Measurements from ENCODE around the gene TDRD12.
"Not testable (repeated sequence)": the region's sequence is repeated elsewhere in the genome, so short reads cannot be mapped to it uniquely, and the experiment has no call there.

The TDRD12 gene

DNA sequence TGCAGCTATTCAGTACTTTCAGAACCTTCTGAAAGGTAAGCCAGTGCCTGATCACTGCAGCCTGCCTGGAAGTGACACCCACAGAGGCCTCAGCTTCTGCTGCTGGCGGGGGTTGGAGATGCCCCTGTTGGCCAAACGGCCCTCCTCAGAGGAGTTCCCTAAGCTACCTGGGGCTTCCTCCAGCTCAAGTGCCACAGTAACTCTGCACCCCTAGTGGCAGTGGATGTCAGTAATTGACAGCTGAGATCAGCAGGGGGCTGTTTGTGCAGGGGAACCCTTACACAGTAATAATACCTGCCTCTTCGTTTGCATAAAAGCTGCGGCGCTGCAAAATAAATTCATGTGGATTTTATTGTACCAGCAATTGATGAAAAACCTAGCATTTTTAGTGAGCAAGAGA is 28.9 kb downstream of the TDRD12 start:
- no peak for DNase-seq

DNA sequence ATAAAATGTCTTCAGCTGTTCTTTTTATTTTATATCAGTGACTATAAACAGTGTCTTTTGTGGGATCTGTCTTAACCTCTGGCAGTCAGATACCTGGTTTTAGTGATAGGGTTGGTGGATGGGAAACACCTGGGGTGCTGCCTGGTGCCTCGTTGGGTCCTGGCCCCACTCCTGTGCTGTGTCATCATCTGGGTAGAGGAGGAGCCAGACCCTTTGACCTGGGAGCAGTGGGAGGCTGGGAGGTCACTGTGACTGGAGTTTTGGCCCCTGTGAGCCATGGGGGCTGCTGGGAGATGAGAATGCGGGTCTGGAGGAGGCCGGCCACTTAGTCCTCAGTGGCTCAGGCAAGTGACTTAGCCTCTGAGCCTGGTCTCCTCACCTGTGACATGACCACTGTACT is 29.4 kb downstream of the TDRD12 start:
- DNase-seq: no peak

DNA sequence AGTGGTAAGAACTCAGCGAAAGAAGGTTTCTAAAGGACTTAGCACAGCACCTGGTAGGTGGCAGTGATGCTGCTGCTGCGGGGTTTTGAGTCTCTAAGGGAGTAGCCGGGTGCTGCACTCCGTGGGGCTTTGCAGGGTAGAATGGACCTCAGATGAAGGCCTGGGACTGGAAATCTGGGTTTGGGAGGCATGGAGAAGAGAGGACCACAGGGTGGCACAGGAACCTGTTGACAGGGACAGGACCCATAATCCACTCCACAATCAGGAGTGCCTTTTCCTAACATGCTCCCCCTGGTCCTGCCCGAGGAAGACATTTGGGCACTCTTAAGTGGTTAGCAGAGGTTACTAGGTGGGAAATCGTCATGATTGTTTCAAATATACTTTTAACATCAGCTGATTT is 29.8 kb downstream of the TDRD12 start:
- no peak for DNase-seq

DNA sequence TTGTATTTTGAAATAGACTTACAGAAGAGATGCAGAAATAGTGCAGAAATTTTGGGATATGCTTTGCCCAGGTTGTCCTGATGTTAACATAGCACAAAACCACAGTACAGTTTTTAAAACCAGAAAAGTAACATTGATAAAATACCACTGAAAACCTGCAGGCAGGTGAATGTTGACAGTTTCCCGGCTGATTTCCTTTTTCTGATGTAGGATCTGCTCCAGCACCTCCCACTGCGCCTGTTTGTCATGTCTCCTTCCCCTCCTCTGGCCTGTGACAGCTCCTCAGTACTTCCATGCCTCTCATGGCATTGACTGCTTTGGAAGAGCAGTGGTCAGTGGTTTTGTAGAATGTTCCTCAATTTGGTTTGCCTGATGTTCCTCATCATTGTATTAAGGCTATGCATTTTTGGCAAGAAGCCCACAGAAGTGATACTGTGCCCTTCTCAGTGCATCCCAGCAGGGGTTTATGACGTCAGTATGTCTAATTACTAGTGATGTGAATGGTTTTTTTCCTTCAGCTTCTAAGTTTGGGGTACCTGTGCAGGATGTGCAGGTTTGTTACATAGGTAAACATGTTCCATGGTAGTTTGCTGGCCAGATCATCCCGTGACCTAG is 31.0 kb downstream of the TDRD12 start:
- no peak for DNase-seq

DNA sequence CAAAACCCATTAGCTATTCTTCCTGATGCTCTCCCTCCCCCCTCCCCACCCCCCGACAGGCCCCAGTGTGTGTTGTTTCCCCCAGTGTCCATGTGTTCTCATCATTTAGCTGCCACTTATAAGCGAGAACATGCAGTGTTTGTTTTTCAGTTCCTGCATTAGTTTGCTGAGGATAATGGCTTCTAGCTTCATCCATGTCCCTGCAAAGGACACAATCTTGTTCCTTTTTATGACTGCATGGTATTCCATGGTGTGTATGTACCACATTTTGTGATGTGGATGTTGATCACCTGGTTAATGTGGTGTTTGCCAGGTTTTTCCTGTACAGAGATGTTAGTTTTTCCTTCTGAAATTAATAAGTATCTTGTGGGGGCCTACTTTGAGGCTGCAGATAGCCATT is 31.5 kb downstream of the TDRD12 start:
- DNase-seq: no peak

DNA sequence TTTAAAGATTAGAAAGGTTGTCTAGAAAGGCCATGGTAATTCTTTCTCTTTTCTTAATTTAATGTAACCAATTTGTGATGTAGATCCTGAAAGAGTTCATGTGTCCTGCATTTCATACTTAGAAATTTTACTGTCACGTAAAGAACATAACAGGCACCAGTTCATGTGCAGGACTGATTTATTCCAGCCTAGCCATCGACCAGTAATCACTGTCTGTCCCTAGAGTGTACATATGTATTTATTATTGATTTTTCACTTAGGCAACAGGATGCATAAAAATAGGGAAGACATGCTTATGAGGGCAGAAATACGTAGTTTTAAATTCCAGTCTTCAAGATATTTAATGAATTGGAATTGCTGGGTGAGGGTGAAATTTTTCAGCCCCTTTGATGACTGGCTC is 37.6 kb downstream of the TDRD12 start:
- DNase-seq: no peak

DNA sequence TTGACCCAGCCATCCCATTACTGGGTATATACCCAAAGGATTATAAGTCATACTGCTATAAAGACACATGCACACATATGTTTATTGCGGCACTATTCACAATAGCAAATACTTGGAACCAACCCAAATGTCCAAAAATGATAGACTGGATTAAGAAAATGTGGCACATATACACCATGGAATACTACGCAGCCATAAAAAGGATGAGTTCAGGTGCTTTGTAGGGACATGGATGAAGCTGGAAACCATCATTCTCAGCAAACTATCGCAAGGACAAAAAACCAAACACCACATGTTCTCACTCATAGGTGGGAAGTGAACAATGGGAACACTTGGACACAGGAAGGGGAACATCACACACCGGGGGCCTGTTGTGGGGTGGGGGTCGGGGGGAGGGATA is 45.8 kb downstream of the TDRD12 start:
- not testable (repeated sequence) for DNase-seq

DNA sequence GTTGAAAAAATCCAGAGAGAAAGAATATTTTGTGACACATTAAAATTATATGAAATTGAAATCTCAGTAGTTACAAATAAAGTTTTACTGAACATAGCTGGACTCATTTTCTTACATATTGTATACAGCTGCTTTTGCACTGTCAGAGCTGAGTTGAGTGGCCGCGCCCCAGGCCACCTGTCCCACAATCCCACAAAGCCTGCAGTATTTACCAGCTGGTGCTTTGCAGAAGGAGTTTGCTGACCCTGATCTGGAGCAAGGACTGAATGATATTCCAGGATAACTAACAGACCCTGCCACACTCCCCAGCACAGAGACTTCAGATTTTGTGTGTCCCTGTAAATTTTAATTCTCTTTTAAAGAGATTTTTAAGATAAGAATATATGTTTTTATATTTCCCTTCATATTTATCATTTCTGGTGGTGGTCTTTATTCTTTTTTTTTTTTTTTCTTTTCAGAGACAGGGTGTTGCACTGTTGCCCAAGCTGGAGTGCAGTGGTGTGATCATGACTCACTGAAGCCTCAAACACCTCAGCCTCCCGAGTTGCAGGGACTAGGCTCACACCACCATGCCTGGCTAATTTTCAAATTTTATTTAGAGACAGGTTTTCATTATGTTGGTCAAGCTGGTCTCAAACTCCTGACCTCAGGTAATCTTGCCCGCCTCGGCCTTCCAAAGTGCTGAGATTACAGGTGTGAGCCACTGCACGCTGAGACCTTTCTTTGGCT is 48.5 kb downstream of the TDRD12 start:
- DNase-seq: no peak

DNA sequence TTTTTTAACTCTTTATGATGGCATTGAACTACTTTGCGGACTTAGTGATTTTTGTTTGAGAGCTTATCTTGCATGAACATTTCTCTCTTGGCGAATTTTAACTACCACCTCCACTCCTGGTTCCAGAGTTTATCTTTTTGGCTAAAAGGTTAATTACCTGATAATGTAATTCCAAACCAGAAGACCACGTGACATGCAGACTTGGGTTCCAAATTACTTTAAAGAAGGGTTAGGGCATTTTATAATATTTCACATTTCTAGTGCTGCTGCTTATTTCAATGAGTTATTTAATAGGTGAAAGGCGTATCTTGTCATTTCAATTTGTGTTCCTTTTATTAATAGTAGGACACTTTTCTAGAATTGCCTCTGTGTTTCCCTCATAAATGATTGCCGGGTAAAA is 52.0 kb downstream of the TDRD12 start:
- no peak for DNase-seq

DNA sequence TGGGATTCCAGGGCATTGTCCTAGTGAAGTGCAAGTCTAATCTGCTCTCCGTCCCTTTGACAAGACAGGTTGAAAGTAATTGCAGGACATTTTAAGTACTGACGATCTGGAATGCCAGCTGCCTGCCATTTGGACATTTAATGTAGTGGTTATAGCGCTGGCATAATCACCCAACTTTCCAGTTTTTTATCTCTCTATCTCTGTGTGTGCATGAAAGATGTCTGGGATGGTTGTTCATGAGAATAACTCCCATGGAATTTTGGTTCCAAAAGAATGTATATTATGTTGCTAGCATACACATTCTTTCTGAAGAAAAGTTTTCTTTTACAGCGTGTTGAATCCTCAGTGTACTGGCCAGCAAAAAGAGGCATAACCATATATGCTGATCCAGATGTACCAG is 53.6 kb downstream of the TDRD12 start:
- no peak for DNase-seq

DNA sequence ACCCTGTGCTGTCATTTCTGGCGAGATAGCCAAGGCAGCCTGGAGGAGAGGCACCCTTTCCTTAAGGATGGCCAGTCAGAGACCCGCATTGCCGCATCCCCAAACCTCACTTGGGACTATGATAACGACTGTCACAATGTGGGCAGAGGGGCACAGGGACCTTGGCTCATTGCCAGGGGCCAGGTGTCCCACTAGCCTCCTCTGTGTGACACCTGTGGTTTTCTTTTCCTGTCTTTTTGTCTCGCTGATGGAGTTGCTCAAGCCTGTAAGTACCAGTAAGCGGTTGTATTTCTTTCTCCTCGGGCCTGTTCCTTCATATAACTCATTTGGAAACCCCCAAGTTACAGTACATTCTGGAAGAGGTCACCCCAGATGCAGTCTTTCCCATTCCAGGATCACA is 59.5 kb downstream of the TDRD12 start:
- DNase-seq: no peak

DNA sequence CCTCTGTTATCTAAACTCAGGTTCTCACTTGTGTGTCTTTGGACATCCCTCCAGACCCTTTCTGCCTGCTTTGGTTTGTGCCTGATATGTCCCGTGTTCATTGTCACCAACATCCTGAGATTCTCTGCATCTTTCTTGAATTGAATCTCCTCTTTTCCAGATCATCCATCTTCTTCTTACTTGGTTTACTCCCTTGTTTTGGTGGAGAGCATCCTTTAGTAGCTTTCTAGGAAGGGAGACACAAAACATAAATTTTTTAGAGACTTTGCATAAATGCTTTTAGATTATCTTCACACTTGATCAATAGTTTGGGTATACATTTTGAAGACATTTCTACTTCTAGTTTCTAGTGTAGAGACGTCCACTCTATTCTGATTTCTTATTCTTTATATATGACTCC is 61.7 kb downstream of the TDRD12 start:
- no peak for DNase-seq

DNA sequence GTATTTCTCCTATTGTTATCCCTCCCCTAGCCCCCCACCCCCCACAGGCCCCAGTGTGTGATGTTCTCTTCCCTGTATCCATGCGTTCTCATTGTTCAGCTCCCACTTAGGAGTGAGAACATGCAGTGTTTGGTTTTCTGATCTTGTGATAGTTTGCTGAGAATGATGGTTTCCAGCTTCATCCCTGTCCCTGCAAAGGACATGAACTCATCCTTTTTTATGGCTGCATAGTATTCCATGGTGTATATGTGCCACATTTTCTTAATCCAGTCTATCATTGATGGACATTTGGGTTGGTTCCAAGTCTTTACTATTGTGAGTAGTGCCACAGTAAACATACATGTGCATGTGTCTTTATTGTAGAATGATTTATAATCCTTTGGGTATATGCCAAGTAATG is 62.5 kb downstream of the TDRD12 start:
- not testable (repeated sequence) for DNase-seq

DNA sequence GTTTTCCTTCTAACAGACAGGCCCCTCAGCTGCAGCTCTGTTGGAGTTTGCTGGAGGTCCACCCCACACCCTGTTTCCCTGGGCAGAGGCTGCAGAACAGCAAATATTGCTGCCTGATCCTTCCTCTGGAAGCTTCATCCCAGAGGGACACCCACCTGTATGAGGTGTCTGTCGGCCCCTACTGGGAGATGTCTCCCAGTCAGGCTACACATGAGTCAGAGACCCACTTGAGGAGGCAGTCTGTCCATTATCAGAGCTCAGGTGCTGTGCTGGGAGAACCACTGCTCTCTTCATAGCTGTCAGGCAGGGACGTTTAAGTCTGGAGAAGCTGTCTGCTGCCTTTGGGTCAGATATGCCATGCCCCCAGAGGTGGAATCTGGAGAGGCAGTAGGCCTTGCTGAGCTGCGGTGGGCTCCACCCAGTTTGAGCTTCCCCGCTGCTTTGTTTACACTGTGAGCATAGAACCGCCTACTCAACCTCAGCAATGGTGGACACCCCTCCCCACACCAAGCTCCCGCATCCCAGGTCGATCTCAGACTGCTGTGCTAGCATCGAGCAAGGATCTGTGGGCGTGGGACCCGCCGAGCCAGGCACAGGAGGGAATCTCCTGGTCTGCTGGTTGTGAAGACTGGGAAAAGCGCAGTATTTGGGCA is 67.7 kb downstream of the TDRD12 start:
- not testable (repeated sequence) for DNase-seq

DNA sequence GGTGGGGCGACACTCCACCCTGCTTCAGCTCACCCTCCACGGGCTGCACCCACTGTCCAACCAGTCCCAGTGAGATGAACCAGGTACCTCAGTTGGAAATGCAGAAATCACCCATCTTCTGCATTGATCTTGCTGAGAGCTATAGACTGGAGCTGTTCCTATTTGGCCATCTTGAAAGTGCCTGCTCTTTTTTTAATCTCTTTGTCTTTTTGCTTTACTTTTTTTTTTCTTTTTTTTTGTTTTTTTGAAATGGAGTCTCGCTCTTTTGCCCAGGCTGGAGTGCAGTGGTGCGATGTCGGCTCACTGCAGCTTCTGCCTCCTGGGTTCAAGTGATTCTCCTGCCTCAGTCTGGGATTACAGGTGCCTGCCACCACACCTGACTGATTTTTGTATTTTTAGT is 68.3 kb downstream of the TDRD12 start:
- DNase-seq: not testable (repeated sequence)

DNA sequence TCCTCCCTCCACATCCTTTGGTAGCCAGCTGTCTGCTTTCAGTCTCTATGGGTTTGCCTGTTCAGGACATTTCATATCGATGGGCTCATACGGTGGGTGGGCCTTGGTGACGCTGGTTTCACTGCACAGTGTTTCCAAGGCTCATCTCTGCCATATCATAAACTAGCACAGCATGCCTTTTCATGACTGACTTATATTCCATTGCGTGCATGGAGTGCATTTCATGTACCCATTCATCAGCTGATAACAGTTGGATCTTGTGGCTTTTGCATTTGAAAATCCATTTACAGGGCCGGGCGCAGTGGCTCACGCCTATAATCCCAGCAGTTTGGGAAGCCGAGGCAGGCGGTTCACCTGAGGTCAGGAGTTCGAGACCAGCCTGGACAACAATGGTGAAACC is 69.9 kb downstream of the TDRD12 start:
- no peak for DNase-seq

DNA sequence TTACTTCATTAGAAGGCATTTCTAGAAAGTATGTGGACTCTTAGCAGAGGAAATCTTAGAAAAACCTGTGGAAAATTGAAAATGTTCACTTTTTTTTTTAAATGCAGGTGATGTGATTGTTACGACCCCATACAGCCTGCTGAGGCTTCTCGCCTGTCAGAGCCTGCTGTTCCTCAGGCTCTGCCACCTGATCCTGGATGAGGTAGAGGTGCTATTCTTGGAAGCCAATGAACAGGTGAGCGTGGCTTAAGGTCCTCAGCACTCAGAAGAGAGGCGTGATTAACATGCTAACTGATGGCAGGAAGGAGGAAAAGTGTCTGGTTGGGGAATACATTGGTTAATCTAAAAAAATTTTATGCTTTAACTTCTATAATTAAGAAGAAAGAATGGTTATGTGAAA is 78.6 kb downstream of the TDRD12 start:
- no peak for DNase-seq

DNA sequence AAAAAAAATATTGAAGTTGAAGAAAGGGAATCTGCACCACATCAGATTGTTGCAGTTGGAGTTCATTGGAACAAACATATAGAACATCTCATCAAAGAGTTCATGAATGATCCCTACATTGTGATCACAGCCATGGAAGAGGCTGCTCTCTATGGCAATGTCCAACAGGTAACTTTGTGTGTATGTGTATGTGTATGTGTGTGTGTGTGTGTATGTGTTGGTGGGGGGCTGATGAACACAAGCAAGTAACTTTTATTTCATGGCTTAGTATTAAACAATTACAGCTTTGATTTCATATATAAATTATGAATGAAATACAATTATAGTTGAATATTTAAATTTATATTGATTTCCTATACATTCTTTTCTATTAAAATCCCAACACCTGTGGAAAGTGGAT is 80.6 kb downstream of the TDRD12 start:
- DNase-seq: no peak

DNA sequence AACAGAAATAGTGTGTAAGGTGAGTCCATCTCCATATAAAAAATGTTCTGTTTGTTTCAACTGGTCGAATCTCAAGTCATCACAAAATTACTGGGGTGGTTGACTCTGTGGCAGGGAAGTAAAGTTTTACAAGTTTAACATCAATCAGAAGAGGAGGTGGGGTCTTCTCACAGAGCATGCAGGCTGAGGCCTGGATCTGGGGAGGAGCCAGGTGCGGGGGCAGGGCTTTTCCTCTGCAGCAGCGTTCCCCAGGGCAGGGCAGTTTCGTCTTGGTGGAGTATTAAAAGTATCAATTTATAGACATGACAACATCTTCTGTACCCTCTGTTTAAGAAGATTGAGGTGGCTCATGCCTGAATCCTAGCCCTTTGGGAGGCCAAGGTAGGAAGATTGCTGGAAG is 81.2 kb downstream of the TDRD12 start:
- no peak for DNase-seq

DNA sequence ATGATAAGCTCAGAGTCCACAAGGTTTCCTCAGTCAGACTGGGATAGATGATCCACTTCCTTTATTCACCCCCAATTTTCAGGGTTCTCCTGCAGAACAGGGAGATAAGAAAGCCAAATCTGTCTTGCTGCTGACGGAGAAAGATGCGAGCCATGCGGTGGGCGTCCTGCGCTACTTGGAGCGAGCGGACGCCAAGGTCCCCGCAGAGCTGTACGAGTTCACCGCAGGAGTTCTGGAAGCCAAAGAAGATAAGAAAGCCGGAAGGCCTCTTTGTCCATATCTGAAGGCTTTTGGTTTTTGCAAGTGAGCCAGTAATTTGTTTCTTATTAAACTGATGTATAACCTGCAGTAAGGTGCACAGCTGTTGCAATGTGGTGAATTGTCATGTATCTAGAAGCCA is 83.3 kb downstream of the TDRD12 start:
- no peak for DNase-seq

DNA sequence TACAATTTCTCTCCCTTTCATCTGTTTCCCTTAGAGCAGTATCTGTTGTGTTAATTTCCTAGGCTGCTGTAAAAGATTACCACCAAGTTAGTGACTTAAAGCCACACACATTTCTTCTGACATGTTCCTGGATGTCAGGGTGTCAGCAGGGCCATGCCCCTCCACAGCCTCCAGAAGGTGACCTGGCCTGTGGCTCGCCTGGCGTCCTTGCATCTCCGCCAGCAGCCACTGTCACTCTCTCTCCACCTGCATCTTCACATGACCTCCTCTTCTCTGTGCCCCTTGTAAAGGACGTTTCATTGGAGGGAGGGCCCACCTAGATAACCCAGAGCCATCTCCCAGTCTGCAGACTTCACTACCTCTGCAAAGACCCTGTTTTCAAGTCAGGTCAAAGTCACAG is 88.7 kb downstream of the TDRD12 start:
- no peak for DNase-seq

DNA sequence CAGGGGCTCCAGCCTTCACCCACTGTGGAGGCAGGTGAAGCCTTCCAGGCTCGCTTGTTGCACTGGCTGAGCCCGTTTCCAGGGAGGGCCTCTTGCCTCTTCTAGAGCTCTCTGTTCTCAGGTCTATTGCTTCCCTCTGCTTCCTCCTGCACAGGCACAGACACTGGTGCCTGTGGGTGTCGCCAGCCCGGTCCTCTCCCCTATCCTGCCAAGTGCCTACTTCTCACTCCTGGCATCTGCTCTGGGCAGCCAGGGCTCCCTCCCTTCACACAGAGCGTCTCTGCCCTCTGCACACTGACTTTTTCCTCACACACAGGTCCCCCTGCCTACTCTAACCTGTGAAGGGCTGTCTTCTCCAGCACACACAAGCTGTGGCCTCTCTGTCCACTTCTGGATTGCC is 89.7 kb downstream of the TDRD12 start:
- no peak for DNase-seq

DNA sequence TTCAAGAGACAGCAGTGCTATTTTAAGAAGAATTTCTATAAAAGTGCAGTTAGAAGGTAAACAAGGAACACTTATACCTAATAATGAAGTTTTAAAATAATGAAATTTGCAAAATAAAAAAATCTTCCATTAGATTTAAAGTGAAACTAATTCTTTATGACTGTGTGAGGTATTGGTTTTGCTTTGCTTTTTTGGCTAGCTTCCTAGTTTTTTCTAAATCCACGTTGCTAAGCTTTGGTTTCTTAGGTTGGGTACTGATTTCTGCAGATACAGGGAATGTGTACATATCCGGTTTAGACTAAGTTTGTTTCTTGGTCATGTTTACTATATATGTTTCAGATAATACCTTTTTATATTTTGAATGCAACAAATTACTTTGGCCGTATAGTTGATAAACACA is 90.2 kb downstream of the TDRD12 start:
- no peak for DNase-seq

DNA sequence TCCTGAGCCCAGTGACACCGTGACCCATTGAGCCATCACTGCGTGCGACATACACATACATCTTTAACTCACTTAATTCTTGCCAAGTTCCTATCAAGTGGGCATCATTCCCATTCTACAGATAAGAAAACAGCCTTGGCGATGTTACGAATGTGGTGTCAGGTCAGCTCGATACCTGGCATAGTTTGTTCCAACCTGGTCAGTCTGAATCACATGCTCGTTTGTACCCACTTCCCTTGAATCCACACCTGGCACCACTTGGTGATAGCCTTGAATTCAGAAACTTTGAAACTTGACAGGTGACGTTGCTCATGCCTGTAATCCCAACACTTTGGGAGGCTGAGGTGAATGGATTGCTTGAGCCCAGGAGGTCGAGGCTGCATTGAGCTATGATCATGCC is 90.9 kb downstream of the TDRD12 start:
- no peak for DNase-seq

DNA sequence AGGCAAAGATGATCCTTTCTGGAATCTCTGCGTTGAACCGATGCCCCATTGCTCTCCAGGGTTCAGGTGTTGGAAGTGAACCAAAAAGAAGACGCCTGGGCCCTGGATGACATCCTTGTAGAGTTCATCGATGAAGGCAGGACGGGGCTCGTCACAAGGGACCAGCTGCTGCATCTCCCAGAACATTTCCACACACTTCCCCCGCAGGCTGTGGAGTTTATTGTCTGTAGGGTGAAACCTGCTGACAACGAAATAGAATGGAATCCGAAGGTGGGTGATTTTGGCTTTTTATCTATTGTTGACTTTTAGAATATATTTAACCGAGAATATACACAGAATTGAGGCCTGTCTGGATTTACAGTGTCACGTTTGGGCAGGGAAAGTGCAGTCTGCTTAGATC is 91.6 kb downstream of the TDRD12 start:
- DNase-seq: no peak

Data from effector CD4-positive, alpha-beta T cell (primary cell).